Epithelial cell of esophagus (primary cell): ENCODE results near the gene SCIMP.

Experiments
- DNase-seq: peaks from one replicate; pipeline ENCODE4 v3.0.0; 2010; ENCODE audit warnings: low read depth
- H3K4me3 ChIP-seq: 2 replicates; pipeline ENCODE4 v1.5.1; 2011; ENCODE audit warnings: mild to moderate bottlenecking, low read length, control low read depth
- CTCF ChIP-seq: IDR thresholded peaks from 2 replicates; pipeline ENCODE4 v1.5.1; 2011; ENCODE audit warnings: low read depth, mild to moderate bottlenecking, low read length, control low read depth, inconsistent platforms; ENCODE audit not compliant: insufficient read depth; ENCODE audit errors: missing control alignments

SCIMP gene

GRCh38 chr17:5234645-5235576 lies at the start of gene SCIMP:
Gene SCIMP (minus strand): TSS chr17:5234860. CDS start chr17:5234755, 105 bp downstream.
- no peak within 1 kb of the TSS for H3K4me3 ChIP-seq
- no peak for DNase-seq

GRCh38 chr17:5283571-5284315 lies 49.1 kb upstream of the SCIMP start:
- DNase-seq = peak; percentile 39
- TF ChIP-seq CTCF = no peak
- H3K4me3 ChIP-seq = peak overlapping the region; percentile 68

More at GRCh38 chr17:5234645-5235576, at the start of gene SCIMP:
- TF ChIP-seq CTCF = no peak

- DNase-seq = peak; percentile 13
- TF ChIP-seq CTCF = no peak
- peak overlapping the region; percentile 68 for H3K4me3 ChIP-seq
Observed at GRCh38 chr17:5282642-5283217, 48.1 kb upstream of the SCIMP start.

- TF ChIP-seq CTCF = peak; percentile 21
- H3K4me3 ChIP-seq = peak within 1 kb of the TSS; percentile 68
- peak; percentile 88 for DNase-seq
Observed at GRCh38 chr17:5281814-5282641, 47.4 kb upstream of the SCIMP start, which contains the start of gene RABEP1. Gene RABEP1 (plus strand): TSS chr17:5282284. CDS start chr17:5282487, 203 bp downstream.

- TF ChIP-seq CTCF = no peak
- DNase-seq = peak; percentile 39
- H3K4me3 ChIP-seq = no peak overlapping the region
Observed at GRCh38 chr17:5272322-5272721, 37.7 kb upstream of the SCIMP start.
